Measurements from ENCODE around the gene CRTAC1.

CRTAC1 gene

GRCh38 chr10:97898429-97898828 is 132.0 kb downstream of the CRTAC1 start:
- DNase-seq (ENCODE audit: low read depth in 2 of 2), result no peak

GRCh38 chr10:97896756-97897358 is 133.6 kb downstream of the CRTAC1 start:
- no peak for DNase-seq (ENCODE audit: low read depth in 2 of 2)

GRCh38 chr10:97895915-97896314 is 134.5 kb downstream of the CRTAC1 start:
- DNase-seq (ENCODE audit: low read depth in 2 of 2), result no peak

DNA sequence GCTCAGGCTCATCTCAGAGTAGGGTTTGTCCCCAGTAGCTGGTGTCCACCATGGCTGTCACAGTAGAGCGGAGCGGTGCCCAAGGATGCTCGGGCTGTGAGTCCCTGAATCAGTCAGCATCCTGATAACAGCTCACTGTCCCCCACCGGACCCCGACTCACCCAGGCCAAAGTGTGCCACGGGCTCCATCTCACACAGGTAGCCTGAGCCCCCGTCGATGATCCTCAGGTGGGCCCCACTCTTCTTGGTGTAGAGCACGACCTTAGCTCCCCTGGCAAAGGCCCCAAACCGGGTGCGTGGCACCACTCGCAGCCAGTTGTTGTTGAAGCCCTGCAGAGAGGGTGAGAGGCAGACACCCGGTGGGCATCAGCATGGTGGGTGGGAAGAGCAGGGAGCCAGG is 135.3 kb downstream of the CRTAC1 start:
- no peak for DNase-seq (ENCODE audit: low read depth in 2 of 2)

GRCh38 chr10:97894092-97894491 is 136.3 kb downstream of the CRTAC1 start:
- no peak for DNase-seq (ENCODE audit: low read depth in 2 of 2)

DNA sequence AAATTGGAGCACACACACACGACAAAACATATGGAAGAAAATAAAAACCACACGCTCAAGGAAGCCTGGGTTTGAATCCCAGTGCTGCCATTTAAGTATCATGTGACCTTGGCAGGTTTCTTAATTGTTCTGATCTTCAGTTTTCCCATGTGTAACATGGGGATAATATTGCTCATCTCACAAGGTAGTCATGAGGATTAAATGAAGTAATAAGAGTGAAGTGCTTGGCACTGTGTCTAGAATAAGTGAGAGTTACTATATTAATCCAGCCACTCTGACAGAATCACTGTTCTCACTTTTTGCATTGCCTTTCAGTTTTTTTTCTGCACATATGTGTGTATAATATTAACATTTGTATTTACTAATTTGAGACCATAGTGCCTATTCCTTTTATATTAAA is 137.5 kb downstream of the CRTAC1 start:
- DNase-seq (ENCODE audit: low read depth in 2 of 2), result no peak

GRCh38 chr10:97892506-97892905 is 137.9 kb downstream of the CRTAC1 start:
- no peak for DNase-seq (ENCODE audit: low read depth in 2 of 2)

GRCh38 chr10:97891497-97892167 is 138.8 kb downstream of the CRTAC1 start:
- DNase-seq (ENCODE audit: low read depth in 2 of 2), result no peak

GRCh38 chr10:97889461-97890265 is 140.8 kb downstream of the CRTAC1 start:
- no peak for DNase-seq (ENCODE audit: low read depth in 2 of 2)

DNA sequence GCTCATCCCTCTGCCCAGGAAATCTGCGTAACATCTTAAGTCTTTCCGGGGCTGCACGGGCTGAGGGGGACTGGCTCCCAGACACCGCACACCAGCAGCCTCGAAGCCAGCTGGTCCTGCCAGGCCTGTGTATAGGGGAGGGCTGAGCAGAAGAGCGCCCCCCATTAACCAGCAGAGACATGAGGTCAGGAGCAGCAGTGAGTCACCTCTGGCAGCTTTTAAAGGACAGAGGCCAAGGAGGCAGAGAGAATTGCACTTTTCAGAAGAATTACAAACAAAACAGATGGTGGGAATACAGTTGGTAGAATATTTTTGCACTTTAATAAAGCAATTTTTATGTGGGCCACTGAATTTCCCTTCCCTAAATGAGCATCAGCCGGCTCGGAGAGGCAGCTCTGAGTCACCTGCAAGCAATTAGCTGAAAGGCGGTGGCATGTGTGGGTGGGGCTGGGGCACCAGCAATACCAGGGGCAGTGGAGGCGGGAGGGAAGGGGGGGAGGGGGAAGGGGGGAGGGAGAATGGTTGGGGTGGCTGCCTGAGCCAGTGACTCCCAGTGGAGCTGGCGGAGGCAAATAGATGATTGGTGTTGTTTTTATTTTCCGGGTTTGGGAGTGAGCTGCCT is 141.7 kb downstream of the CRTAC1 start:
- no peak for DNase-seq (ENCODE audit: low read depth in 2 of 2)

GRCh38 chr10:97888134-97888533 is 142.3 kb downstream of the CRTAC1 start:
- no peak for DNase-seq (ENCODE audit: low read depth in 2 of 2)

DNA sequence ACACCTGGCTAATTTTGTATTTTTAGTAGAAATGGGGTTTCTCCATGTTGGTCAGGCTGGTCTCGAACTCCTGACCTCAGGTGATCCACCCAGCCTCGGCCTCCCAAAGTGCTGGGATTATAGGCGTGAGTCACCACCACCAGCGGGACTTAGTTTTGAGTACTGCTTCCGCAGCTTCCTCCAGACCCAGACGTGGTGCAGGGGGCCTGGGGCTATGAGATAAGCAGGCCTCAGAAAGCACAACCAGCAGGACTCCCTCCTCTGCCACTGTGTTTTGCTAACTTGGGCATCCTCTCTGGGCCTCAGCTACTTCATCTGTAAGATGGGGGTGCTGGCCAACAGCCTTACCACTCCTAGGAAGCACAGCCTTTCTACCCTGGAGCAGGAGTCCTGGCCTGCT is 143.0 kb downstream of the CRTAC1 start:
- no peak for DNase-seq (ENCODE audit: low read depth in 2 of 2)

DNA sequence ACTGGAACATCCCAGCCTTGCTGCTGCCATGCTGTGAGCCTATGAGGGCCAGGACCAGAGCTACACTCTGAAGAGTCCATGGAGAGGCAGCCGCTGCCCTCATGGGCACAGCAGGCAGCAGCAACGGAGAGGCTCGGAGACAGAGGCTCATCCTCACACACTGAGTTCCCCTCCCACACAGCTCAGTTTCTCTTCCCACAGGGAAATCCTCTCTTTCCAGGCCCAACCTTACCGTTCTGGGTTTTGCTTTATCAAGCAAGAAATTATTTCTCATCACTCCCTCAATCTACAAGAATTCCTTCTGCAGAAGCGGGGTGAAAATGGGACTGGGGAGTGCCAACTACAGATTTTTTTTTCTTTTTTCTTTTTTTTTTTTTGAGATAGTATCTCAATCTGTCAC is 144.1 kb downstream of the CRTAC1 start:
- no peak for DNase-seq (ENCODE audit: low read depth in 2 of 2)

- no peak for DNase-seq (ENCODE audit: low read depth in 2 of 2)
Observed at GRCh38 chr10:97883092-97883485, 147.3 kb downstream of the CRTAC1 start.

- no peak for DNase-seq (ENCODE audit: low read depth in 2 of 2)
Observed at GRCh38 chr10:97882142-97883091, 148.0 kb downstream of the CRTAC1 start.

DNA sequence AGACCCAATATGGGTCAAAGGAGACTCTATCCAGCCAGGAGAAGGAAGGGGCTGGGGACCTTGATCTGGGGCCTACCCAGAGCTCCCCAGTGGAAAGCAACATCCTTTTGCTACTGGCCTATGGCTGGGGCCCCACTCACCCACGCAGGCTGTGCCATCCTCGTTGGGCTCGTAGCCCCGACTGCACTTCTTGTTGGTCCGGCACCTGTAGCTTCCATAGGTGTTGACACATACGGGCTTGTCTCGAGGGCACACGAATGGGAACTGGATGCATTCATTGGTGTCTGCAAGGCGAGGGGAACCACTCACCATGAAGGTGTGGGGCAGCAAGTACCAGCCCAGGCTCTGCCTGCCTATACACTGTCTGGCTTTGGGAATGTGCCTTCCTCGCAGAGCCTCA is 150.3 kb downstream of the CRTAC1 start:
- DNase-seq (ENCODE audit: low read depth in 2 of 2), result no peak

- DNase-seq (ENCODE audit: low read depth in 2 of 2), result no peak
Observed at GRCh38 chr10:97879241-97879640, 151.2 kb downstream of the CRTAC1 start.

DNA sequence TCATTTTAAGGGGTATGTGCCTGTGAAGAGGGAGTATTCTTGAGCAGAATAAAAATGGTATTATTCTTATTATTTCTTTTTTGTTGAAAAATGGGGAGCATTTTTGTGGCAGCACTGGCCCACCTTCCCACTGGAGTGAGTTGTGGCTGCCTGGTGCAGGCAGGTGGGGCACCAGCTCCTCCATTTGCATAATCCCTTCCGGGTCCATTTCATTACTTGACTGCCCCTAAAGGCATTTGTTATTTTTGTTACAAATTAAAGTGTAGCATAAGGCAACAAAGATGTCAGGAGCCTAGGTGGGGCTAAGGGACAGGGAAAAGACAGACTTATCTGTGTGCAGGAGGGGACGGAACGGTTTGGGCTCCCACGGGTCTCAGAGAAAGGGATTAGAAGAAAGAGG is 154.0 kb downstream of the CRTAC1 start:
- no peak for DNase-seq (ENCODE audit: low read depth in 2 of 2)

- no peak for DNase-seq (ENCODE audit: low read depth in 2 of 2)
Observed at GRCh38 chr10:97875391-97875790, 155.0 kb downstream of the CRTAC1 start.

DNA sequence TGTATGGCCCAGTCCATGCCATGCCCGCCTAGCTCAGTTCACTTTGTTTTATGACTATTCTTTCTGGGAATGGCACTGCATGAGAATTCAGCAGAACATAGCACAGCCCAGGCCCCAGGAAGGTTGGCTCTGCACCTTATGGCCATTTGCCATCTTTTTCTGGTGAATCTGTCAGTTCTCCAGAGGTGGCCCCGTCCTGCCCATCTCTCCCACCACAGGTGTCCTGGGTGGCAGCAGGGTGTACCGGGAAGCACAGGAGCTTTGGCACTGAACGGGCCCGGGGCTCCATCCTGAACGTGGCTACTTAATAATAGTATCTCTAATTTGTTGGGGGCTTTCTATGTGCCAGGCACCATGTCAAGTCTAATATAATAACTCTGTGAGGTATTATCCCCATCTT is 156.1 kb downstream of the CRTAC1 start:
- no peak for DNase-seq (ENCODE audit: low read depth in 2 of 2)

DNA sequence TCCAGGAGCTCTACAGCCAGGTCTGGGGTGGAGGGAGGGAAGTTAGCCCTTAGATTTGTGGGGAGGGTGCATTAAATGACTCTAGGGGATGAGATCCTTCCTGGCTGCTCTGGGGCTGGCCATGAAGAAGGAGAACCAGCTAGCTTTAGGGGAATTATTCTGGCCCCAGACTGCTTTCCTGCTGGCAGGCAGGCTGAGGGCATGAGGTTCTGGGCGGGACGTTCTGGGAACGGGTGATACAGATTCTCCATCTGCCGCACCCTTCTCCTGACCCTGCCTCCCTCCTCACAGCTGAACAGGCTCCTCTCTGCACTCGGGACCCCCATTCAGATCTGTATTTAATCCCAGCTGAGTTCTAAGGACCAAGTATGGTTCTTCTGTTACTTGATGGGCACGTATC is 156.9 kb downstream of the CRTAC1 start:
- no peak for DNase-seq (ENCODE audit: low read depth in 2 of 2)

Measured in activated CD8-positive, alpha-beta memory T cell treated with anti-CD3 and anti-CD28 coated beads for 4 hours (primary cell).